Spinal cord (tissue), 10 donors: ENCODE data around the gene IL4R. TPM values are rescaled to one million over a fixed set of nuclear protein-coding genes. Genes with fewer than 3 reads are reported as not detected.
"Not testable (repeated sequence)": the region's sequence is repeated elsewhere in the genome, so short reads cannot be mapped to it uniquely, and the experiment has no call there.

ENCODE experiments used
- DNase-seq, 6 donors: peaks; one replicate each; pipeline versions ENCODE4 v3.0.0 to v3.0.0-alpha.2; 2013 to 2015; ENCODE audit warnings: low spot score in 6 of 6, low read depth in 4 of 6
- H3K27ac ChIP-seq: one replicate; pipeline ENCODE4 v1.5.1; 2013; ENCODE audit warnings: low read depth, low read length, control low read depth
- H3K27me3 ChIP-seq: one replicate; pipeline ENCODE4 v1.6.1; 2013; ENCODE audit warnings: low read length; ENCODE audit not compliant: control insufficient read depth, insufficient read depth
- H3K36me3 ChIP-seq: one replicate; pipeline ENCODE4 v1.6.1; 2013; ENCODE audit warnings: low read length; ENCODE audit not compliant: control insufficient read depth, insufficient read depth
- H3K4me1 ChIP-seq: one replicate; pipeline ENCODE4 v1.6.1; 2013; ENCODE audit warnings: low read length; ENCODE audit not compliant: control insufficient read depth, insufficient read depth
- H3K4me3 ChIP-seq: one replicate; pipeline ENCODE4 v1.5.1; 2013; ENCODE audit warnings: low read depth, low read length, control low read depth
- H3K9me3 ChIP-seq: one replicate; pipeline ENCODE4 v1.6.1; 2013; ENCODE audit warnings: low read length; ENCODE audit not compliant: control insufficient read depth, insufficient read depth
- WGBS: methylation state at CpG from one replicate; pipeline ENCODE4 v1.1.5; 2013; ENCODE audit warnings: missing lambda C conversion rate; ENCODE audit not compliant: insufficient coverage; 5-methylcytosine and 5-hydroxymethylcytosine counted together
- polyA plus RNA-seq, 2 donors: library from polyadenylated mRNA; unstranded; fragments of 120-200 nt; gene quantifications; one replicate each; pipeline ENCODE4 v1.2.1, GENCODE V29; 2013; ENCODE audit not compliant: insufficient read length in 2 of 2
- total RNA-seq, 2 donors: library from RNA; depleted of rRNA in 1 of 2; stranded (reverse); fragments of 120-200 nt in 1 of 2; fragments of >200 nt in 1 of 2; gene quantifications; one replicate each; pipeline versions ENCODE4 v1.2.3 to v1.2.4, GENCODE V29; 2013 to 2014
- donor health status: healthy.

The IL4R gene
- total and polyA plus RNA-seq, 4 donors, result 6.1 to 9.8 (median 9.0) TPM

GRCh38 chr16:27403601-27403992 lies 89.8 kb downstream of the IL4R start:
- H3K27me3 ChIP-seq, result no peaks in the 10 kb centered on the region
- peaks cover 22% of the 10 kb centered on the region for H3K4me1 ChIP-seq
- no peak overlapping the region for H3K27ac ChIP-seq
- DNase-seq, result no peak
- no peaks in the 10 kb centered on the region for H3K36me3 ChIP-seq
- H3K4me3 ChIP-seq, result no peak overlapping the region
- H3K9me3 ChIP-seq, result no peaks in the 10 kb centered on the region
- WGBS, result 82% methylated on average over 4 of the region's 6 CpGs

GRCh38 chr16:27404163-27404823 lies 90.5 kb downstream of the IL4R start:
- Histone ChIP-seq H3K36me3 (no peaks in the 10 kb centered on the region), H3K4me1 (peaks cover 22% of the 10 kb centered on the region), H3K27me3 (no peaks in the 10 kb centered on the region), H3K27ac (no peak overlapping the region), H3K4me3 (no peak overlapping the region), H3K9me3 (peaks cover under 1% of the 10 kb centered on the region)
- 84% methylated on average over 7 of the region's 10 CpGs for whole genome bisulfite sequencing
- no peak for DNase-seq

GRCh38 chr16:27405546-27406451 lies 92.0 kb downstream of the IL4R start:
- WGBS, result 54% methylated on average over 13 of the region's 19 CpGs
- no peaks in the 10 kb centered on the region for H3K36me3 ChIP-seq
- peaks cover 2% of the 10 kb centered on the region for H3K9me3 ChIP-seq
- H3K27me3 ChIP-seq, result no peaks in the 10 kb centered on the region
- no peak overlapping the region for H3K4me3 ChIP-seq
- no peak overlapping the region for H3K27ac ChIP-seq
- peaks cover 22% of the 10 kb centered on the region for H3K4me1 ChIP-seq
- DNase-seq, result peak in 1 of 6 donors; percentile 16

GRCh38 chr16:27406511-27407128 lies 92.8 kb downstream of the IL4R start:
- Histone ChIP-seq H3K27ac (no peak overlapping the region), H3K27me3 (no peaks in the 10 kb centered on the region), H3K4me1 (peaks cover 20% of the 10 kb centered on the region), H3K36me3 (no peaks in the 10 kb centered on the region), H3K9me3 (peaks cover 2% of the 10 kb centered on the region), H3K4me3 (no peak overlapping the region)
- 83% methylated on average over 5 of the region's 6 CpGs for WGBS
- DNase-seq, result no peak

GRCh38 chr16:27407133-27407532 lies 93.4 kb downstream of the IL4R start:
- DNase-seq, result no peak
- Histone ChIP-seq H3K27me3 (no peaks in the 10 kb centered on the region), H3K4me1 (peaks cover 15% of the 10 kb centered on the region), H3K27ac (no peak overlapping the region), H3K9me3 (peaks cover 2% of the 10 kb centered on the region), H3K36me3 (no peaks in the 10 kb centered on the region), H3K4me3 (no peak overlapping the region)
- WGBS, result 100% methylated on average over 1 of the region's 2 CpGs

- Histone ChIP-seq H3K36me3 (no peaks in the 10 kb centered on the region), H3K4me1 (peaks cover 7% of the 10 kb centered on the region), H3K9me3 (peaks cover 2% of the 10 kb centered on the region), H3K4me3 (no peak overlapping the region), H3K27ac (no peak overlapping the region), H3K27me3 (no peaks in the 10 kb centered on the region)
- no peak for DNase-seq
- WGBS, result 78% methylated on average over 3 of the region's 3 CpGs
Measured at GRCh38 chr16:27408012-27408601, 94.3 kb downstream of the IL4R start.

GRCh38 chr16:27408602-27409031 lies 94.8 kb downstream of the IL4R start:
- Histone ChIP-seq H3K4me1 (peaks cover 7% of the 10 kb centered on the region), H3K9me3 (peaks cover 2% of the 10 kb centered on the region), H3K4me3 (no peak overlapping the region), H3K36me3 (no peaks in the 10 kb centered on the region), H3K27ac (no peak overlapping the region), H3K27me3 (no peaks in the 10 kb centered on the region)
- WGBS, result 87% methylated on average over 6 of the region's 6 CpGs
- no peak for DNase-seq

GRCh38 chr16:27409958-27410357 lies 96.2 kb downstream of the IL4R start:
- not testable (repeated sequence) for DNase-seq, H3K4me1 ChIP-seq, H3K27ac ChIP-seq, H3K27me3 ChIP-seq, H3K9me3 ChIP-seq, H3K36me3 ChIP-seq, H3K4me3 ChIP-seq
- WGBS, result no CpG with 5 or more reads among the region's 2 CpGs

- no peaks in the 10 kb centered on the region for H3K36me3 ChIP-seq
- no peak overlapping the region for H3K4me3 ChIP-seq
- peaks cover 5% of the 10 kb centered on the region for H3K4me1 ChIP-seq
- DNase-seq, result no peak
- no peaks in the 10 kb centered on the region for H3K27me3 ChIP-seq
- H3K9me3 ChIP-seq, result peaks cover 2% of the 10 kb centered on the region
- no CpG with 5 or more reads among the region's 1 CpG for WGBS
- H3K27ac ChIP-seq, result no peak overlapping the region
Measured at GRCh38 chr16:27410761-27411160, 97.0 kb downstream of the IL4R start.
